Neural progenitor cell (in vitro differentiated cells): ENCODE data around the gene LSM14B.

Experiments used
- CTCF ChIP-seq: fragments of 200-600 bp; sonication (generic); IDR thresholded peaks from 2 replicates; pipeline ENCODE4 v1.5.1; 2017; ENCODE audit warnings: antibody characterized with exemption, mild to moderate bottlenecking
- EZH2 ChIP-seq: fragments of 200-600 bp; sonication (generic); IDR thresholded peaks from 2 replicates; pipeline ENCODE4 v1.6.1; 2017; ENCODE audit warnings: antibody characterized with exemption, mild to moderate bottlenecking, moderate library complexity
- EZH2phosphoT487 ChIP-seq: fragments of 200-600 bp; sonication (generic); IDR thresholded peaks from 2 replicates; pipeline ENCODE4 v1.6.1; 2017; ENCODE audit warnings: antibody characterized with exemption

DNA sequence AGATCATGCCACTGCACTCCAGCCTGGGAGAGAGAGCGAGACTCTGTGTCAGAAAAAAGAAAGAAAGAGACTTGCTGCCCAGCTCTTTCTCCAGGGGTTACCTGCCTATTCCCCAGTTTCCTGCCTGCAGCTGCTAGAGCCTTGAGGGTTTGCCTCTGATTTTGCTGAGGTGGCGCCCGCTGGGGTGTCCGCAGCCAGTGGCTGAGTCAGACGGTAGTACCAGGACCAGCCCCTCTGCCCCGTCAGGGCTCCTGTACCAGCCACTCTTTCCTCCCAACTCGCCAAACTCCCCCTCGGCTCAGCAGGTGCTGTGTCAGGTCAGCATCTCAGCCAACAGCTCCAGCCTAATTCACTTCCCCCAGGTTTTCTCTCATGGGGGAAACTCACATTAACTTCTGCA lies 7.4 kb upstream of the LSM14B start:
- no peak for TF ChIP-seq CTCF
- TF ChIP-seq EZH2: no peak
- TF ChIP-seq EZH2phosphoT487: no peak
